ENCODE measurements around the gene CFD. TPM values are rescaled to one million over a fixed set of nuclear protein-coding genes. Genes with fewer than 3 reads are reported as not detected.

CFD gene
- total RNA-seq, 1 donor from 2014 or later: not detected

DNA sequence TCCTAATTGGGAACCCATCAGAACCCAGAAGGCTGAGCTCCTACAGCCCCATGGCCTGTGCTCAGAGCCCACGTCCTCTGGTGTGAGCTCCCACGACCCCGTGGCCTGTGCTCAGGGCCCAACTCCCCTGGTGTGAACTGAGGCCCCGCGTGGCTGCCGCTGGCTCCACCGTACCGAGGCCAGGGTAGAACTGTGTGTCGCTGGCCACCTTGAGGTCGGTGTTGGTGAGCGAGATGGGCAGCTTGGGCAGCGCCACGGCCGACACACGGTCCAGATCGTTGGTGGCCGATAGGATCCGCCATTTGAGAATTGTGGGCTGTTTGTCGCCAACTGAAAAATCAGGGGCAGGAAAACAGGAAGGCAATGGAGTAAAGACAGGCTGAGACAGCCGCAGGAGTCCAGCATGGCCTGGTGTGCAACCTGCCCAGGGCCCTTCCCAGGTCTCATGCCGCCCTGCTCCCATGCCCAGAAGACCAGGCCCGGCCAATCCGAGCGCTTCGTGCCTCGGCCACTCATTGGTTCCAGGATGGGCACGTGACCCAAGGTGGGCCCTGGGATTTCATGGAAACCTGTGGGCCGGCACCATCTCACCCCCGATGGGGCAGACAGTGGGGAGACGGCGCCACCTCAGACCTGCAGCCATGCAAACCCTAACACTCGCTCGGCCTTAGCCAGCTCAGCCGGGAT, 22.1 kb downstream of the CFD start:
- Histone ChIP-seq H3K9ac (no peak overlapping the region), H3K27me3 (no peaks in the 10 kb centered on the region), H3K36me3 (no peaks in the 10 kb centered on the region), H3K27ac (no peak overlapping the region), H3K9me3 (ENCODE audit: low read depth) (no peaks in the 10 kb centered on the region), H4K20me1 (ENCODE audit: low read depth) (peaks cover 10% of the 10 kb centered on the region), H3K4me1 (no peaks in the 10 kb centered on the region), H3K4me3 (no peak overlapping the region), H3K4me2 (no peak overlapping the region), H2AFZ (replicated peaks) (no peak overlapping the region), H3K79me2 (ENCODE audit: low read depth) (no peaks in the 10 kb centered on the region), H3F3A (ENCODE audit: low read depth) (no peaks in the 10 kb centered on the region)
- Mint-ChIP-seq H3K9me3 (no peaks in the 10 kb centered on the region), H3K4me1 (peaks cover 2% of the 10 kb centered on the region), H3K27me3 (ENCODE audit: insufficient read depth, low read depth) (peaks cover 7% of the 10 kb centered on the region), H3K36me3 (peaks cover 17% of the 10 kb centered on the region), H3K27ac (no peak overlapping the region), H3K4me3 (no peak overlapping the region)
- DNase-seq (ENCODE audit: low spot score): no peak
- TF ChIP-seq, protein P1, sequence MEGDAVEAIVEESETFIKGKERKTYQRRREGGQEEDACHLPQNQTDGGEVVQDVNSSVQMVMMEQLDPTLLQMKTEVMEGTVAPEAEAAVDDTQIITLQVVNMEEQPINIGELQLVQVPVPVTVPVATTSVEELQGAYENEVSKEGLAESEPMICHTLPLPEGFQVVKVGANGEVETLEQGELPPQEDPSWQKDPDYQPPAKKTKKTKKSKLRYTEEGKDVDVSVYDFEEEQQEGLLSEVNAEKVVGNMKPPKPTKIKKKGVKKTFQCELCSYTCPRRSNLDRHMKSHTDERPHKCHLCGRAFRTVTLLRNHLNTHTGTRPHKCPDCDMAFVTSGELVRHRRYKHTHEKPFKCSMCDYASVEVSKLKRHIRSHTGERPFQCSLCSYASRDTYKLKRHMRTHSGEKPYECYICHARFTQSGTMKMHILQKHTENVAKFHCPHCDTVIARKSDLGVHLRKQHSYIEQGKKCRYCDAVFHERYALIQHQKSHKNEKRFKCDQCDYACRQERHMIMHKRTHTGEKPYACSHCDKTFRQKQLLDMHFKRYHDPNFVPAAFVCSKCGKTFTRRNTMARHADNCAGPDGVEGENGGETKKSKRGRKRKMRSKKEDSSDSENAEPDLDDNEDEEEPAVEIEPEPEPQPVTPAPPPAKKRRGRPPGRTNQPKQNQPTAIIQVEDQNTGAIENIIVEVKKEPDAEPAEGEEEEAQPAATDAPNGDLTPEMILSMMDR (IDR thresholded peaks at IDR 0.05): no peak
- no peak for TF ChIP-seq EZH2phosphoT487 (IDR thresholded peaks at IDR 0.05)

DNA sequence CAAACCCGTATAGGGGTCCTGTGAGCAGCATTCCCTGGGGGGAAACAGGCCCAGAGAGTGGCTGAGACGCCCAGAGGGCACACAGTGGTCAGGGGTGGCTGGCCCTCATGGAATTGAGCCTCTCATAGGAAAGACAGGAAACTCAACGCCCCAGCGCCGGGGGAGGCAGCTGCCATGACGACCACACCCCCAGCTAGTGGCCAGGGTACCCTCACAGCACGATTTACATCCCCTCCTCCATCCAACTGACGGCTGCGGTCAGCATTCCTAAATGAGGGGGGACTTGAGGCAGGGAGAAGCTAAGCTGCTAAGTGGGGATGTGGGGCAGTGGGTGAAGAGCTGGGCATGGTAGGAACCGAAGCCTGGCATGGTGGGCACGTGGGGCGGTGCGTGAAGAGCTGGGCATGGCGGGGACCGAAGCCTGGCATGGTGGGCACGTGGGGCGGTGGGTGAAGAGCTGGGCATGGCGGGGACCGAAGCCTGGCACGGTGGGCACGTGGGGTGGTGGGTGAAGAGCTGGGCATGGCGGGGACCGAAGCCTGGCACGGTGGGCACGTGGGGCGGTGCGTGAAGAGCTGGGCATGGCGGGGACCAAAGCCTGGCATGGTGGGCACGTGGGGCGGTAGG, 23.5 kb downstream of the CFD start:
- no peak overlapping the region for H3K4me3 Mint-ChIP-seq
- Histone ChIP-seq H2AFZ (replicated peaks) (no peak overlapping the region), H3K36me3 (no peaks in the 10 kb centered on the region), H3K4me2 (no peak overlapping the region), H3F3A (ENCODE audit: low read depth) (no peaks in the 10 kb centered on the region), H3K4me1 (no peaks in the 10 kb centered on the region), H4K20me1 (ENCODE audit: low read depth) (peaks cover 10% of the 10 kb centered on the region), H3K27ac (no peak overlapping the region), H3K9ac (no peak overlapping the region), H3K27me3 (no peaks in the 10 kb centered on the region), H3K79me2 (ENCODE audit: low read depth) (no peaks in the 10 kb centered on the region), H3K4me3 (no peak overlapping the region), H3K9me3 (ENCODE audit: low read depth) (no peaks in the 10 kb centered on the region)
- H3K9me3 Mint-ChIP-seq: no peaks in the 10 kb centered on the region
- H3K27ac Mint-ChIP-seq: no peak overlapping the region
- TF ChIP-seq EZH2 (IDR thresholded peaks at IDR 0.05): no peak
- TF ChIP-seq EZH2phosphoT487 (IDR thresholded peaks at IDR 0.05): no peak
- TF ChIP-seq, protein P1 (IDR thresholded peaks at IDR 0.05): no peak
- peaks cover 20% of the 10 kb centered on the region for H3K36me3 Mint-ChIP-seq
- peaks cover 8% of the 10 kb centered on the region for H3K27me3 Mint-ChIP-seq (ENCODE audit: insufficient read depth, low read depth)
- peaks cover 5% of the 10 kb centered on the region for H3K4me1 Mint-ChIP-seq
- no peak for DNase-seq (ENCODE audit: low spot score)

DNA sequence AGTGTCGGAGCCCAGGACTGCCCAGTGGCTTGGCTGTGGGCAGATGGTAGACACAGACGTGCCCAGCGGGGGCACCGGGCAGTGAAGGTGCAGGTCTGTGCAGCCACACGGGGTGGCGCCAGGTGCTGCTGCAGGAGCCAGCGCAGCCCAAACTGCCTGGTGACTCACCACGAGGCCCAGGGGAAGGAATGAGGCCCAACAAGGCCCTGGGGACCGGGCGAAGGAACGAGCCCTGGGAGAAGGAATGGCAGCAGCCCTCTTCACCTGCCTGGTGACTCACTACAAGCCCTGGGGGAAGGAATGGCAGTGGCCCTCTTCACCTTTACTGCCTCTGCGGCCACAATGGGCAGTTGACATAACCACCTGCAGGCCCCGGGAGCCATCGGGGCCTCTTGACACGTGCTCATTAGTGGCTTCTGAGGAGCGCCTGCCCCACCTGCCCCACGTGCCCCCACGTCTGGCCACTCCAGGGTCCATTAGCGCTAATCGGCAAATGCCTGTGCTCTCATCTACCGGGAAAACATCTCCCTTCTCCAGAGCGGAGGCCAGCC, 24.3 kb downstream of the CFD start:
- Histone ChIP-seq H3K4me2 (no peak overlapping the region), H3K27me3 (no peaks in the 10 kb centered on the region), H4K20me1 (ENCODE audit: low read depth) (peaks cover 10% of the 10 kb centered on the region), H3K36me3 (no peaks in the 10 kb centered on the region), H3K27ac (no peak overlapping the region), H3K4me3 (no peak overlapping the region), H3K79me2 (ENCODE audit: low read depth) (no peaks in the 10 kb centered on the region), H3K9me3 (ENCODE audit: low read depth) (no peaks in the 10 kb centered on the region), H3K4me1 (no peaks in the 10 kb centered on the region), H2AFZ (replicated peaks) (no peak overlapping the region), H3F3A (ENCODE audit: low read depth) (no peaks in the 10 kb centered on the region), H3K9ac (no peak overlapping the region)
- DNase-seq (ENCODE audit: low spot score): no peak
- H3K4me1 Mint-ChIP-seq: peaks cover 5% of the 10 kb centered on the region
- H3K27me3 Mint-ChIP-seq (ENCODE audit: insufficient read depth, low read depth): peaks cover 9% of the 10 kb centered on the region
- TF ChIP-seq, protein P1 (IDR thresholded peaks at IDR 0.05): no peak
- no peak for TF ChIP-seq EZH2 (IDR thresholded peaks at IDR 0.05)
- TF ChIP-seq EZH2phosphoT487 (IDR thresholded peaks at IDR 0.05): no peak
- H3K9me3 Mint-ChIP-seq: no peaks in the 10 kb centered on the region
- H3K4me3 Mint-ChIP-seq: no peak overlapping the region
- no peak overlapping the region for H3K27ac Mint-ChIP-seq
- peaks cover 20% of the 10 kb centered on the region for H3K36me3 Mint-ChIP-seq
